H9 (cell line): ENCODE data around the gene MYH2. TPM values are rescaled to one million over a fixed set of nuclear protein-coding genes. Genes with fewer than 3 reads are reported as not detected.

Experiments used
- DNase-seq: peaks from one replicate; pipeline ENCODE4 v3.0.0-alpha.2; 2017
- H2AFZ ChIP-seq: one replicate; pipeline ENCODE4 v1.6.1; 2013; ENCODE audit warnings: mild to moderate bottlenecking, low read length, control low read depth, moderate library complexity
- H2AK5ac ChIP-seq: 2 replicates; pipeline ENCODE4 v1.6.1; 2013; ENCODE audit warnings: low read length, control low read depth, mixed read lengths; ENCODE audit not compliant: insufficient read length
- H2BK120ac ChIP-seq: one replicate; pipeline ENCODE4 v1.6.1; 2013; ENCODE audit warnings: low read depth, mild to moderate bottlenecking, low read length, control low read depth, inconsistent platforms; ENCODE audit not compliant: poor library complexity, severe bottlenecking
- H2BK12ac ChIP-seq: 2 replicates; pipeline ENCODE4 v1.6.1; 2013; ENCODE audit warnings: low read length, control low read depth, mixed read lengths, low read depth; ENCODE audit not compliant: insufficient read length
- H2BK15ac ChIP-seq: 2 replicates; pipeline ENCODE4 v1.6.1; 2013; ENCODE audit warnings: low read depth, low read length, control low read depth
- H2BK20ac ChIP-seq: one replicate; pipeline ENCODE4 v1.6.1; 2013; ENCODE audit warnings: low read depth, mild to moderate bottlenecking, low read length, control low read depth, inconsistent platforms; ENCODE audit not compliant: poor library complexity, severe bottlenecking
- H2BK5ac ChIP-seq: 2 replicates; pipeline ENCODE4 v1.6.1; 2013; ENCODE audit warnings: low read length, control low read depth, mixed read lengths; ENCODE audit not compliant: insufficient read length
- H3K14ac ChIP-seq: 2 replicates; pipeline ENCODE4 v1.6.1; 2013; ENCODE audit warnings: low read length, control low read depth; ENCODE audit not compliant: insufficient read depth
- H3K18ac ChIP-seq: 2 replicates; pipeline ENCODE4 v1.6.1; 2013; ENCODE audit warnings: low read depth, mild to moderate bottlenecking, mixed read lengths, low read length, control low read depth; ENCODE audit not compliant: insufficient read length
- H3K23ac ChIP-seq: 2 replicates; pipeline ENCODE4 v1.6.1; 2013; ENCODE audit warnings: low read length, control low read depth, mixed read lengths, low read depth; ENCODE audit not compliant: insufficient read length
- H3K23me2 ChIP-seq: 2 replicates; pipeline ENCODE4 v1.6.1; 2013; ENCODE audit warnings: low read depth, mild to moderate bottlenecking, mixed read lengths, low read length, control low read depth; ENCODE audit not compliant: insufficient read length, poor library complexity, severe bottlenecking
- H3K27ac ChIP-seq: 2 replicates; pipeline ENCODE4 v1.5.1; 2013; ENCODE audit warnings: low read length, control low read depth, mixed read lengths, low read depth; ENCODE audit not compliant: insufficient read length
- H3K27me3 ChIP-seq: 2 replicates; pipeline ENCODE4 v1.6.1; 2013; ENCODE audit warnings: low read length, control low read depth, inconsistent platforms; ENCODE audit not compliant: insufficient read depth
- H3K4ac ChIP-seq: 2 replicates; pipeline ENCODE4 v1.6.1; 2013; ENCODE audit warnings: low read depth, mild to moderate bottlenecking, control low read depth, inconsistent platforms, low read length, moderate library complexity
- H3K4me1 ChIP-seq: 2 replicates; pipeline ENCODE4 v1.6.1; 2013; ENCODE audit warnings: low read length, control low read depth, inconsistent platforms; ENCODE audit not compliant: insufficient read depth
- H3K4me2 ChIP-seq: 2 replicates; pipeline ENCODE4 v1.6.1; 2013; ENCODE audit warnings: low read length, control low read depth, mixed read lengths; ENCODE audit not compliant: insufficient read length, insufficient read depth
- H3K56ac ChIP-seq: 2 replicates; pipeline ENCODE4 v1.6.1; 2013; ENCODE audit warnings: low read depth, mild to moderate bottlenecking, mixed read lengths, low read length, control low read depth; ENCODE audit not compliant: insufficient read length
- H3K79me1 ChIP-seq: 2 replicates; pipeline ENCODE4 v1.6.1; 2013; ENCODE audit warnings: low read depth, mild to moderate bottlenecking, moderate library complexity, low read length, control low read depth, inconsistent platforms; ENCODE audit not compliant: insufficient read depth, poor library complexity, severe bottlenecking
- H3K79me2 ChIP-seq: 2 replicates; pipeline ENCODE4 v1.6.1; 2013; ENCODE audit warnings: low read length, control low read depth, inconsistent platforms; ENCODE audit not compliant: insufficient read depth
- H3K9ac ChIP-seq: 2 replicates; pipeline ENCODE4 v1.6.1; 2013; ENCODE audit warnings: low read length, control low read depth, mixed read lengths; ENCODE audit not compliant: insufficient read length; ENCODE audit errors: extremely low read depth
- H3K9me3 ChIP-seq: one replicate; pipeline ENCODE4 v1.6.1; 2013; ENCODE audit warnings: low read depth, low read length, inconsistent platforms; ENCODE audit not compliant: control insufficient read depth
- H3T11ph ChIP-seq: one replicate; pipeline ENCODE4 v1.6.1; 2013; ENCODE audit warnings: mild to moderate bottlenecking, low read length, control low read depth, inconsistent platforms
- H4K20me1 ChIP-seq: one replicate; pipeline ENCODE4 v1.6.1; 2013; ENCODE audit not compliant: control insufficient read depth, insufficient read length, insufficient read depth
- H4K5ac ChIP-seq: 2 replicates; pipeline ENCODE4 v1.6.1; 2013; ENCODE audit warnings: low read depth, mild to moderate bottlenecking, mixed read lengths, low read length, control low read depth; ENCODE audit not compliant: insufficient read length
- H4K8ac ChIP-seq: replicated peaks from 2 replicates; pipeline ENCODE4 v1.6.1; 2013; ENCODE audit warnings: low read length, control low read depth, mixed read lengths, low read depth; ENCODE audit not compliant: insufficient read length
- H4K91ac ChIP-seq: 2 replicates; pipeline ENCODE4 v1.6.1; 2013; ENCODE audit warnings: low read depth, mild to moderate bottlenecking, moderate library complexity, mixed read lengths, low read length, control low read depth; ENCODE audit not compliant: insufficient read length
- H3K27ac Mint-ChIP-seq, 3 experiments: 2 replicates in 2 of 3; 3 replicates in 1 of 3; pipeline ENCODE4 v1.8.0; 2020 to 2021; ENCODE audit warnings: mixed read lengths in 3 of 3, mild to moderate bottlenecking in 1 of 3, moderate library complexity in 1 of 3
- H3K27me3 Mint-ChIP-seq: 2 replicates; pipeline ENCODE4 v1.8.0; 2021; ENCODE audit warnings: low read depth, mild to moderate bottlenecking, moderate library complexity, mixed read lengths
- H3K36me3 Mint-ChIP-seq, 3 experiments: 2 replicates in 2 of 3; 3 replicates in 1 of 3; pipeline ENCODE4 v1.8.0; 2020 to 2021; ENCODE audit warnings: low read depth in 3 of 3, mixed read lengths in 3 of 3; ENCODE audit not compliant: insufficient read depth in 1 of 3
- H3K4me1 Mint-ChIP-seq, 2 experiments: 2 replicates each; pipeline ENCODE4 v1.8.0; 2020; ENCODE audit warnings: mixed read lengths in 2 of 2
- H3K4me3 Mint-ChIP-seq, 2 experiments: 2 replicates in 1 of 2; 3 replicates in 1 of 2; pipeline ENCODE4 v1.8.0; 2020 to 2021; ENCODE audit warnings: mild to moderate bottlenecking in 2 of 2, mixed read lengths in 2 of 2, moderate library complexity in 1 of 2
- H3K9me3 Mint-ChIP-seq, 2 experiments: 2 replicates in 1 of 2; 3 replicates in 1 of 2; pipeline ENCODE4 v1.8.0; 2020; ENCODE audit warnings: mild to moderate bottlenecking in 2 of 2, mixed read lengths in 2 of 2, moderate library complexity in 1 of 2
- WGBS: extraction: QIAGEN DNeasy Blood & Tissue Kit; methylation state at CpG from one replicate; pipeline ENCODE4 v1.1.7; 2013; ENCODE audit warnings: missing lambda C conversion rate, low lambda C conversion rate, mixed read lengths; ENCODE audit not compliant: insufficient read length; ENCODE audit errors: extremely low coverage; 5-methylcytosine and 5-hydroxymethylcytosine counted together
- long read RNA-seq: library from polyadenylated mRNA; unstranded; transcript quantifications from one replicate; pipeline ENCODE4 v2.0.0, GENCODE V29; 2020
- total RNA-seq: library from RNA; stranded (reverse); gene quantifications from 2 replicates; pipeline ENCODE4 v1.2.1, GENCODE V29; 2021
- TF ChIP-seq, protein P1 (sequence below): fragments of 200-600 bp; sonication (generic); conservative IDR thresholded peaks from 3 replicates; pipeline ENCODE4 v1.8.0; 2021; ENCODE audit warnings: antibody characterized with exemption, mild to moderate bottlenecking

Gene MYH2
- total RNA-seq: 0.68 and 0.90 TPM in 2 replicates
- long read RNA-seq, partial matches to known transcripts: 1 of 1 reads
- long read RNA-seq, other reads (novel, unspliced or antisense): 0 of 1 reads

DNA sequence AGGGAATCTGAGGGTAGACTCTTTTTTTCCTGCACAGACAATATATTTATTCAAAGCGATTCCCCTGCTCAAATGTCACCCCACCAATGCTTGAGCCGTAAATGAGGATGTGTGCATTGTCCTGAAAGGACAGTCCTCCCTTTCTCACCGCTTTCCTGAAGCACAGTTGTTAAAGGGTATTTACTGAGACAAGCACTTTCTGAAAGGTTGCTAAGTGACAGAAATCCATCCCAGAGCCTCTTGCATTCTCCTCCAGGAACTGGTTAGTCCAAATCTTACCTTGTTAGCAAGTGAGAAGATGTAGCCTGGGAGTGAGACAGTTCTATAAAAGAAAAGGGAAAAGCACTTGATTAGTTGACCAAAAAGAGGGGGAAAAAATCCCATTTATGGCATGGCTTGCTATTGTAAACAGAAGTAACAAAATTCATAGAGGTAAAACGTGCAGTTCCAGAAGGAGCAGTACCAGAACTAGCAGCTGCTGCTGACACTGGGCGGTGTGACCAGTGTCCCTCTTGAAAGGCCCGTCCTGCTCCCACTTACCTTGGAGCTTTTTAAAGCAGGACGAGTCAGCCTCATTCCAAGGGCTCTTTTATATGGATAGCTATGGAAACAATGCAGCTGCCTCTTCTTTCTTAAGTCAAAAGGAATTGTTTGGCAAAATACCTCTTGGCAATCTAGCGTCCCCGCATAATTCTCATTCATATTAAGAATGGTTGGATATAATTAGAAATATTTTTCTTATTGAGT, at the start of gene MYH2:
Gene MYH2, minus strand, starts transcription at position 563 of the 747 bp plus-strand sequence. CDS start 1,738 bp downstream, outside the sequence.
- H2BK20ac ChIP-seq: peak within 1 kb of the TSS; percentile 26
- no peak within 1 kb of the TSS for H4K5ac ChIP-seq
- no peaks in the 10 kb centered on the region for H3K79me2 ChIP-seq
- H3K79me1 ChIP-seq: no peaks in the 10 kb centered on the region
- no peaks in the 10 kb centered on the region for H3K23me2 ChIP-seq
- Mint-ChIP-seq H3K27ac (peak within 1 kb of the TSS; percentile 17 to 85 (median 80); a peak in 6 of 7 replicates), H3K36me3 (no peaks in the 10 kb centered on the region), H3K9me3 (no peaks in the 10 kb centered on the region; a peak in 1 of 5 replicates), H3K4me3 (peak within 1 kb of the TSS; percentile 22 to 26; a peak in 3 of 5 replicates), H3K27me3 (no peaks in the 10 kb centered on the region), H3K4me1 (peaks cover 43 to 44% of the 10 kb centered on the region in 2 experiments)
- H3T11ph ChIP-seq: no peak within 1 kb of the TSS
- no peak within 1 kb of the TSS for H2AFZ ChIP-seq
- no peak within 1 kb of the TSS for H2BK120ac ChIP-seq
- no peak within 1 kb of the TSS for H3K4ac ChIP-seq
- H4K20me1 ChIP-seq: no peaks in the 10 kb centered on the region
- no peak within 1 kb of the TSS for H3K56ac ChIP-seq
- no peak within 1 kb of the TSS for H3K18ac ChIP-seq
- H2BK15ac ChIP-seq: no peak within 1 kb of the TSS
- WGBS: no CpG with 5 or more reads among the region's 9 CpGs
- H3K14ac ChIP-seq: no peak within 1 kb of the TSS
- no peak within 1 kb of the TSS for H2BK5ac ChIP-seq
- H3K9ac ChIP-seq: no peak within 1 kb of the TSS
- no peaks in the 10 kb centered on the region for H3K27me3 ChIP-seq
- no peak within 1 kb of the TSS for H4K8ac ChIP-seq
- H2AK5ac ChIP-seq: no peak within 1 kb of the TSS
- H4K91ac ChIP-seq: no peak within 1 kb of the TSS
- DNase-seq: peak; percentile 73
- no peaks in the 10 kb centered on the region for H3K9me3 ChIP-seq
- H3K4me2 ChIP-seq: peak within 1 kb of the TSS; percentile 9
- no peak within 1 kb of the TSS for H3K23ac ChIP-seq
- peak within 1 kb of the TSS; percentile 41 for H3K27ac ChIP-seq
- H3K4me1 ChIP-seq: no peaks in the 10 kb centered on the region; the same call in 1 of the 2 replicates
- no peak within 1 kb of the TSS for H2BK12ac ChIP-seq
- TF ChIP-seq, protein P1, sequence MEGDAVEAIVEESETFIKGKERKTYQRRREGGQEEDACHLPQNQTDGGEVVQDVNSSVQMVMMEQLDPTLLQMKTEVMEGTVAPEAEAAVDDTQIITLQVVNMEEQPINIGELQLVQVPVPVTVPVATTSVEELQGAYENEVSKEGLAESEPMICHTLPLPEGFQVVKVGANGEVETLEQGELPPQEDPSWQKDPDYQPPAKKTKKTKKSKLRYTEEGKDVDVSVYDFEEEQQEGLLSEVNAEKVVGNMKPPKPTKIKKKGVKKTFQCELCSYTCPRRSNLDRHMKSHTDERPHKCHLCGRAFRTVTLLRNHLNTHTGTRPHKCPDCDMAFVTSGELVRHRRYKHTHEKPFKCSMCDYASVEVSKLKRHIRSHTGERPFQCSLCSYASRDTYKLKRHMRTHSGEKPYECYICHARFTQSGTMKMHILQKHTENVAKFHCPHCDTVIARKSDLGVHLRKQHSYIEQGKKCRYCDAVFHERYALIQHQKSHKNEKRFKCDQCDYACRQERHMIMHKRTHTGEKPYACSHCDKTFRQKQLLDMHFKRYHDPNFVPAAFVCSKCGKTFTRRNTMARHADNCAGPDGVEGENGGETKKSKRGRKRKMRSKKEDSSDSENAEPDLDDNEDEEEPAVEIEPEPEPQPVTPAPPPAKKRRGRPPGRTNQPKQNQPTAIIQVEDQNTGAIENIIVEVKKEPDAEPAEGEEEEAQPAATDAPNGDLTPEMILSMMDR: no peak
